WTC11 (cell line): ENCODE measurements around the gene ATP5F1D. TPM values are rescaled to one million over a fixed set of nuclear protein-coding genes. Genes with fewer than 3 reads are reported as not detected.
A peak's percentile ranks its signal among the peaks of the same experiment; 100 is the strongest.

Experiments
- ATAC-seq: fragments of 200-7000 bp; cut with Tn5 transposase; 2 replicates; pipeline ENCODE4 v1.10.0; 2021; ENCODE audit warnings: mild to moderate bottlenecking, moderate library complexity
- CTCF ChIA-PET: fragments of 300-600 bp; sonication (Branson Sonifier 250); formaldehyde crosslinking; loops from one replicate; lab custom pipeline; 2021; ENCODE audit warnings: antibody characterized with exemption; lab: Charles Lee
- POLR2A ChIA-PET: fragments of 350-600 bp; sonication (Branson Sonifier 250); formaldehyde crosslinking; loops from one replicate; lab custom pipeline; 2021; ENCODE audit warnings: antibody characterized with exemption; lab: Charles Lee
- DNase-seq: peaks from one replicate; pipeline ENCODE4 v3.0.0; 2021; ENCODE audit warnings: low spot score
- H3K27ac Mint-ChIP-seq: 2 replicates; pipeline ENCODE4 v1.8.0; 2021; ENCODE audit warnings: mixed read lengths
- H3K27me3 Mint-ChIP-seq: 2 replicates; pipeline ENCODE4 v1.8.0; 2021; ENCODE audit warnings: low read depth, mild to moderate bottlenecking, moderate library complexity, mixed read lengths
- H3K36me3 Mint-ChIP-seq: 2 replicates; pipeline ENCODE4 v1.8.0; 2021; ENCODE audit warnings: mixed read lengths
- H3K4me1 Mint-ChIP-seq: 2 replicates; pipeline ENCODE4 v1.8.0; 2022; ENCODE audit warnings: mixed read lengths
- H3K4me3 Mint-ChIP-seq: 2 replicates; pipeline ENCODE4 v1.8.0; 2021; ENCODE audit warnings: mild to moderate bottlenecking, moderate library complexity, mixed read lengths
- H3K9me3 Mint-ChIP-seq: 2 replicates; pipeline ENCODE4 v1.8.0; 2021; ENCODE audit warnings: mixed read lengths
- ATF1 ChIP-seq: sonication (generic); formaldehyde crosslinking; IDR thresholded peaks from 2 replicates; pipeline ENCODE4 v1.8.1; 2023; ENCODE audit warnings: mild to moderate bottlenecking, moderate library complexity, missing genetic modification reagents
- FOXP1 ChIP-seq: sonication (generic); formaldehyde crosslinking; IDR thresholded peaks from 2 replicates; pipeline ENCODE4 v1.8.0; 2022; ENCODE audit warnings: missing genetic modification reagents, mild to moderate bottlenecking, moderate library complexity, borderline replicate concordance
- GABPB1 ChIP-seq: sonication (generic); formaldehyde crosslinking; IDR thresholded peaks from 2 replicates; pipeline ENCODE4 v1.8.1; 2023; ENCODE audit warnings: mild to moderate bottlenecking, missing genetic modification reagents
- GTF2I ChIP-seq: fragments of 250-450 bp; sonication (Bioruptor Pico); conservative IDR thresholded peaks from 2 replicates; pipeline ENCODE4 v1.4.0; 2021; ENCODE audit warnings: mild to moderate bottlenecking
- NR2C2 ChIP-seq: sonication (generic); formaldehyde crosslinking; IDR thresholded peaks from 2 replicates; pipeline ENCODE4 v1.8.0; 2022; ENCODE audit warnings: mild to moderate bottlenecking, missing genetic modification reagents
- OVOL2 ChIP-seq: fragments of 250-450 bp; sonication (Bioruptor Pico); IDR thresholded peaks from 2 replicates; pipeline ENCODE4 v1.9.0; 2021; ENCODE audit warnings: mild to moderate bottlenecking, borderline replicate concordance
- PRRX2 ChIP-seq: fragments of 250-450 bp; sonication (Bioruptor Pico); IDR thresholded peaks from 2 replicates; pipeline ENCODE4 v1.8.0; 2021; ENCODE audit warnings: mild to moderate bottlenecking
- SP1 ChIP-seq: sonication (generic); formaldehyde crosslinking; conservative IDR thresholded peaks from 2 replicates; pipeline ENCODE4 v1.8.1; 2022; ENCODE audit warnings: missing genetic modification reagents
- ZNF423 ChIP-seq: fragments of 250-450 bp; sonication (Bioruptor Pico); IDR thresholded peaks from 2 replicates; pipeline ENCODE4 v2.1.2; 2022; ENCODE audit warnings: mild to moderate bottlenecking, moderate library complexity
- ZNF671 ChIP-seq: fragments of 250-450 bp; sonication (Bioruptor Pico); IDR thresholded peaks from 2 replicates; pipeline ENCODE4 v1.8.0; 2021; ENCODE audit warnings: mild to moderate bottlenecking
- total RNA-seq: library from RNA; stranded (reverse); gene quantifications from 3 replicates; pipeline ENCODE4 v1.2.3, GENCODE V29; 2021
- TF ChIP-seq, protein P1 (sequence below): fragments of 200-600 bp; IDR thresholded peaks from 2 replicates; pipeline ENCODE4 v1.8.0; 2022; ENCODE audit warnings: antibody characterized with exemption
- TF ChIP-seq, protein P2 (sequence below): fragments of 250-450 bp; sonication (Bioruptor Pico); IDR thresholded peaks from 2 replicates; pipeline ENCODE4 v2.1.2; 2022; ENCODE audit warnings: mild to moderate bottlenecking, moderate library complexity
- TF ChIP-seq, protein P3 (sequence below): sonication (generic); formaldehyde crosslinking; conservative IDR thresholded peaks from 2 replicates; pipeline ENCODE4 v1.8.1; 2022; ENCODE audit warnings: mild to moderate bottlenecking, missing genetic modification reagents
- TF ChIP-seq, protein P4 (sequence below): sonication (generic); formaldehyde crosslinking; IDR thresholded peaks from 2 replicates; pipeline ENCODE4 v1.8.1; 2023; ENCODE audit warnings: mild to moderate bottlenecking, missing genetic modification reagents, moderate library complexity
- TF ChIP-seq, protein P5 (sequence below): sonication (generic); formaldehyde crosslinking; IDR thresholded peaks from 2 replicates; pipeline ENCODE4 v1.8.0; 2022; ENCODE audit warnings: mild to moderate bottlenecking, missing genetic modification reagents
- TF ChIP-seq, protein P6 (sequence below): sonication (generic); formaldehyde crosslinking; IDR thresholded peaks from 2 replicates; pipeline ENCODE4 v1.8.0; 2022; ENCODE audit warnings: mild to moderate bottlenecking, missing genetic modification reagents
- TF ChIP-seq, protein P7 (sequence below): fragments of 250-450 bp; sonication (Bioruptor Pico); conservative IDR thresholded peaks from 2 replicates; pipeline ENCODE4 v1.9.0; 2021; ENCODE audit warnings: mild to moderate bottlenecking

Gene ATP5F1D
- total RNA-seq, 1 experiment from 2014 or later: 277 TPM

DNA sequence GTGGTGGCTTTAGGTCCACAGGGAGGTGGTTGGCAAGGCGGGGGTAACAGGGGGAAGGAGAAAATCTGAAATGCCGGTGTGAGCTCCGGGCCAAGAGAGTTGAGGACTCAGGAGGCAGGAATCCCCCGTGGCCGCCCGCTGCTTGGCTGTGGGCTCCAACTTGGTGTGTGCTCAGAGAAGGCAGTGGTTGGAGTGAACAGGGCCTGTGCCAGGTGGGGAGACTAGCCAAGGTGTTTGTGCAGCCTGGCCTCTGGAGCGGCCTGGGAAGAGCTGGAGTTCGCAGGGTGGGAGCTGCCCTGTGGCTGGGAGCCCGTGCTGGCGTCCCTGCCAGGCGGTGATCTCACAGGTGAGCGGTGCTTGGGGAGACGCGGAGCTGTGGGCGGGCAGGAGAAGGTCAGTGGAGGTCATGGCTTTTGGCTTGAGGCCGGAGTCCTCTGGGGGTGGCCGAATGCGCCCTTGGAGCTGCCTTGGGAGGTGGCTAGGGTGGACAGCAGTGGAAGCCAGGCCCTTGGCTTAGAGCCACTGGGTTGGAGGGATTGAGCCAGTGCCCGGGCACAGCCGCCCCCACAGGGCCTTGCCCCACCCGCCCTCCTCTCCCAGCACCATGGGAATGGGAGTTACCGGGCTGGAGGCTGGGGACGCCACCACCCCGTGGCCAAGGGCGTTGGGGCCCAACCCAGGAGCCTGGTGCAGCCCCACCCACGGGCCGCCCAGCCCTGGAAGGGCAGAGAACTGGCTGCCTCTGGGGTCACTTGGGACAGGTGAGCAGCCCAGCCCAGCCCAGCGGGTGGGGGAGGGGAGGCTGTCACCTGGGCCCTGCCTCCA is 20.5 kb downstream of the ATP5F1D start (continued):
- TF ChIP-seq, protein P1, sequence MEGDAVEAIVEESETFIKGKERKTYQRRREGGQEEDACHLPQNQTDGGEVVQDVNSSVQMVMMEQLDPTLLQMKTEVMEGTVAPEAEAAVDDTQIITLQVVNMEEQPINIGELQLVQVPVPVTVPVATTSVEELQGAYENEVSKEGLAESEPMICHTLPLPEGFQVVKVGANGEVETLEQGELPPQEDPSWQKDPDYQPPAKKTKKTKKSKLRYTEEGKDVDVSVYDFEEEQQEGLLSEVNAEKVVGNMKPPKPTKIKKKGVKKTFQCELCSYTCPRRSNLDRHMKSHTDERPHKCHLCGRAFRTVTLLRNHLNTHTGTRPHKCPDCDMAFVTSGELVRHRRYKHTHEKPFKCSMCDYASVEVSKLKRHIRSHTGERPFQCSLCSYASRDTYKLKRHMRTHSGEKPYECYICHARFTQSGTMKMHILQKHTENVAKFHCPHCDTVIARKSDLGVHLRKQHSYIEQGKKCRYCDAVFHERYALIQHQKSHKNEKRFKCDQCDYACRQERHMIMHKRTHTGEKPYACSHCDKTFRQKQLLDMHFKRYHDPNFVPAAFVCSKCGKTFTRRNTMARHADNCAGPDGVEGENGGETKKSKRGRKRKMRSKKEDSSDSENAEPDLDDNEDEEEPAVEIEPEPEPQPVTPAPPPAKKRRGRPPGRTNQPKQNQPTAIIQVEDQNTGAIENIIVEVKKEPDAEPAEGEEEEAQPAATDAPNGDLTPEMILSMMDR: no peak
- TF ChIP-seq, protein P2, sequence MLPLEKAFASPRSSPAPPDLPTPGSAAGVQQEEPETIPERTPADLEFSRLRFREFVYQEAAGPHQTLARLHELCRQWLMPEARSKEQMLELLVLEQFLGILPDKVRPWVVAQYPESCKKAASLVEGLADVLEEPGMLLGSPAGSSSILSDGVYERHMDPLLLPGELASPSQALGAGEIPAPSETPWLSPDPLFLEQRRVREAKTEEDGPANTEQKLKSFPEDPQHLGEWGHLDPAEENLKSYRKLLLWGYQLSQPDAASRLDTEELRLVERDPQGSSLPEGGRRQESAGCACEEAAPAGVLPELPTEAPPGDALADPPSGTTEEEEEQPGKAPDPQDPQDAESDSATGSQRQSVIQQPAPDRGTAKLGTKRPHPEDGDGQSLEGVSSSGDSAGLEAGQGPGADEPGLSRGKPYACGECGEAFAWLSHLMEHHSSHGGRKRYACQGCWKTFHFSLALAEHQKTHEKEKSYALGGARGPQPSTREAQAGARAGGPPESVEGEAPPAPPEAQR: no peak
- TF ChIP-seq GTF2I (CRISPR knock-in tag): no peak
- no peak for TF ChIP-seq ZNF671 (CRISPR knock-in tag)
- TF ChIP-seq, all 79 proteins: peak for 0

DNA sequence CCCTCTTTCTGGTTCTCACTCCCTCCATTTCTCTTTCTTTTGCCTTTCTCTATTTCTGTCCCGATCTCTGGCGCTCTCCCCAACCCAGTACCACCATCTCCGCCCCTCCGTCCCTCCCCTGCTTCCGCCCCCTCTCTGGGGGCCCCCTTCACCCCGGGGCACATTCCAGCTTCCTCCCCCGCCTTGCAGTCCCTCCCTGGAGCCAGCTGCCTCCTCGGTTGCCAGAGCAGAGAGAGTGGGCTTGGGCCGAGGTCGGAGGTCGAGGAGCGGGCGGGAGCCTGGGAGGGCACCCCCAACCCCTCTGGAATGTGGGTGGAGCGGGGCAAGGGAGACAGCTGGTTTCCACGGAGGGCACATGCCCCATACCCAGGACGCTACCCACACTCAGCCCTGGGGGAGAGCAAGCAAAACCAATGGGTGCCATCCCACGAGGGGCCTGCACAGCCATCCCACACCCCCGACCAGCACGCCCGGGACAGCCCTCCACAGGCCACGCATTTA is 21.1 kb downstream of the ATP5F1D start:
- peaks cover 5% of the 10 kb centered on the region for H3K27me3 Mint-ChIP-seq
- ChIA-PET POLR2A (interaction anchor here (1.5 kb wide), 1 partner anchor 19 kb away, joined by 4 read pairs; no protein-coding TSS in a partner anchor), CTCF (interaction anchor here (15.6 kb wide), 1 partner anchor 20 kb away, joined by 648 read pairs; the partner anchor contains the start of gene ATP5F1D)
- TF ChIP-seq ZNF423 (CRISPR knock-in tag): 0 out of 2 replicates have a peak, but pooled peaks have one; percentile 27
- TF ChIP-seq, protein P2: no peak
- TF ChIP-seq, protein P3, sequence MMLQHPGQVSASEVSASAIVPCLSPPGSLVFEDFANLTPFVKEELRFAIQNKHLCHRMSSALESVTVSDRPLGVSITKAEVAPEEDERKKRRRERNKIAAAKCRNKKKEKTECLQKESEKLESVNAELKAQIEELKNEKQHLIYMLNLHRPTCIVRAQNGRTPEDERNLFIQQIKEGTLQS (CRISPR knock-in tag): no peak
- no peak for TF ChIP-seq PRRX2 (CRISPR knock-in tag)
- no peak for TF ChIP-seq ZNF671 (CRISPR knock-in tag)
- TF ChIP-seq, protein P4, sequence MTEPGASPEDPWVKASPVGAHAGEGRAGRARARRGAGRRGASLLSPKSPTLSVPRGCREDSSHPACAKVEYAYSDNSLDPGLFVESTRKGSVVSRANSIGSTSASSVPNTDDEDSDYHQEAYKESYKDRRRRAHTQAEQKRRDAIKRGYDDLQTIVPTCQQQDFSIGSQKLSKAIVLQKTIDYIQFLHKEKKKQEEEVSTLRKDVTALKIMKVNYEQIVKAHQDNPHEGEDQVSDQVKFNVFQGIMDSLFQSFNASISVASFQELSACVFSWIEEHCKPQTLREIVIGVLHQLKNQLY: no peak
- TF ChIP-seq OVOL2 (CRISPR knock-in tag): no peak
- no peak for TF ChIP-seq FOXP1
- no peak for TF ChIP-seq GABPB1 (CRISPR knock-in tag)
- TF ChIP-seq, protein P5, sequence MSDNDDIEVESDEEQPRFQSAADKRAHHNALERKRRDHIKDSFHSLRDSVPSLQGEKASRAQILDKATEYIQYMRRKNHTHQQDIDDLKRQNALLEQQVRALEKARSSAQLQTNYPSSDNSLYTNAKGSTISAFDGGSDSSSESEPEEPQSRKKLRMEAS (CRISPR knock-in tag): no peak
- no peak for TF ChIP-seq NR2C2 (CRISPR knock-in tag)
- TF ChIP-seq SP1 (CRISPR knock-in tag): no peak
- TF ChIP-seq, protein P6, sequence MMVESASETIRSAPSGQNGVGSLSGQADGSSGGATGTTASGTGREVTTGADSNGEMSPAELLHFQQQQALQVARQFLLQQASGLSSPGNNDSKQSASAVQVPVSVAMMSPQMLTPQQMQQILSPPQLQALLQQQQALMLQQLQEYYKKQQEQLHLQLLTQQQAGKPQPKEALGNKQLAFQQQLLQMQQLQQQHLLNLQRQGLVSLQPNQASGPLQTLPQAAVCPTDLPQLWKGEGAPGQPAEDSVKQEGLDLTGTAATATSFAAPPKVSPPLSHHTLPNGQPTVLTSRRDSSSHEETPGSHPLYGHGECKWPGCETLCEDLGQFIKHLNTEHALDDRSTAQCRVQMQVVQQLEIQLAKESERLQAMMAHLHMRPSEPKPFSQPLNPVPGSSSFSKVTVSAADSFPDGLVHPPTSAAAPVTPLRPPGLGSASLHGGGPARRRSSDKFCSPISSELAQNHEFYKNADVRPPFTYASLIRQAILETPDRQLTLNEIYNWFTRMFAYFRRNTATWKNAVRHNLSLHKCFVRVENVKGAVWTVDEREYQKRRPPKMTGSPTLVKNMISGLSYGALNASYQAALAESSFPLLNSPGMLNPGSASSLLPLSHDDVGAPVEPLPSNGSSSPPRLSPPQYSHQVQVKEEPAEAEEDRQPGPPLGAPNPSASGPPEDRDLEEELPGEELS (CRISPR knock-in tag): 0 out of 2 replicates have a peak, but pooled peaks have one; percentile 23
- no peak for TF ChIP-seq ATF1 (CRISPR knock-in tag)
- TF ChIP-seq, protein P7, sequence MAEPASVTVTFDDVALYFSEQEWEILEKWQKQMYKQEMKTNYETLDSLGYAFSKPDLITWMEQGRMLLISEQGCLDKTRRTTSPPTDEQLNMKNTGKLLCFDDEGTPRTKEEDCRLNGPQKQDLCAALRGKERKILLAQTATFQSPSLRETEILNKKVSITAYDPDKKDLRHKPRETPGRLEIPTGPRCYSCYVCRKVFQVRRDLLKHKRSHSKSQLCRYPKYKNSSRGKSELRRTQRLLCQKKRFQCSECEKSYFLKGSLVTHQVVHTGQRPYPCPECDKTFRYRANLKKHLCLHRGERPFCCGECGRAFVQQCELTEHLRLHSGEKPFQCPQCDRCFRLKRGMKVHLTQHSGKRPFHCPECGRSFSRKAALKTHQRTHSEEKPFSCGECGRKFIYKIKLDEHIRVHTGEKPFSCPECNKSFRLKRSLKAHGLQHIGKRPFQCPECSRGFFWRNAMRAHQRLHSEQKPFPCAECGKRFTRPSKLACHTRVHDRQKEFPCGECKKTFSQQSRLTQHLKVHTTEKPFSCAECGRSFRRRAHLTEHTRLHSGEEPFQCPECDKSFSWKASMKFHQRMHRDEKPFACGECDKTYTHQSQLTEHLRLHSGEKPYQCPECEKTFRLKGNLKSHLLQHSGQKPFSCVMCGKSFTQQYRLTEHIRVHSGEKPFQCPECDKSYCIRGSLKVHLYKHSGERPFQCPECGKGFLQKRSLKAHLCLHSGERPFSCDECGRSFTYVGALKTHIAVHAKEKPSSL (CRISPR knock-in tag): no peak
- peaks cover 5% of the 10 kb centered on the region for H3K36me3 Mint-ChIP-seq
- no peak for ATAC-seq
- H3K9me3 Mint-ChIP-seq: no peaks in the 10 kb centered on the region
- H3K4me1 Mint-ChIP-seq: peaks cover 58% of the 10 kb centered on the region
- H3K4me3 Mint-ChIP-seq: peak overlapping the region; percentile 51
- H3K27ac Mint-ChIP-seq: no peak overlapping the region
- DNase-seq: no peak
